MCF 10A (cell line): ENCODE measurements around the gene TRAF3IP1. TPM values are rescaled to one million over a fixed set of nuclear protein-coding genes. Genes with fewer than 3 reads are reported as not detected.

Experiments used
- BruUV-seq: library from RNA; stranded (reverse); fragments of 400-500 nt; replicated peaks from 2 replicates; lab custom pipeline; 2021; lab: Mats Ljungman, UMichigan
- CTCF ChIA-PET: fragments of 300-600 bp; sonication (Branson Sonifier 250); formaldehyde crosslinking; extraction: SDS; loops from one replicate; lab custom pipeline; 2021; ENCODE audit warnings: antibody characterized with exemption, inconsistent platforms; lab: Yijun Ruan, JAX
- POLR2A ChIA-PET: fragments of 300-600, 350-650 bp; sonication (Branson Sonifier 250); formaldehyde crosslinking; extraction: SDS; loops from one replicate; lab custom pipeline; 2020; ENCODE audit warnings: antibody characterized with exemption, inconsistent platforms; lab: Yijun Ruan, JAX
- DNase-seq: peaks from one replicate; pipeline ENCODE4 v3.0.0-alpha.2; 2018; ENCODE audit not compliant: unreplicated experiment
- H3K27ac Mint-ChIP-seq: one replicate; pipeline ENCODE4 v1.8.0; 2022; ENCODE audit warnings: mild to moderate bottlenecking, low read depth, mixed read lengths; ENCODE audit not compliant: unreplicated experiment
- H3K27me3 Mint-ChIP-seq: one replicate; pipeline ENCODE4 v1.8.0; 2022; ENCODE audit warnings: mixed read lengths; ENCODE audit not compliant: insufficient read depth, unreplicated experiment
- H3K36me3 Mint-ChIP-seq: one replicate; pipeline ENCODE4 v1.8.0; 2022; ENCODE audit warnings: mild to moderate bottlenecking, moderate library complexity, mixed read lengths; ENCODE audit not compliant: insufficient read depth, unreplicated experiment
- H3K4me1 Mint-ChIP-seq: one replicate; pipeline ENCODE4 v1.8.0; 2022; ENCODE audit warnings: mixed read lengths; ENCODE audit not compliant: insufficient read depth, unreplicated experiment
- H3K4me3 Mint-ChIP-seq: one replicate; pipeline ENCODE4 v1.8.0; 2022; ENCODE audit warnings: mild to moderate bottlenecking, moderate library complexity, mixed read lengths; ENCODE audit not compliant: unreplicated experiment
- H3K9me3 Mint-ChIP-seq: one replicate; pipeline ENCODE4 v1.8.0; 2022; ENCODE audit warnings: mixed read lengths; ENCODE audit not compliant: unreplicated experiment
- intact Hi-C: fragments of 100-400 bp; cut with micrococcal nuclease; formaldehyde crosslinking; loops from 2 replicates; pipeline ENCODE4 v1.14.1; 2022
- total RNA-seq: library from RNA; stranded (reverse); gene quantifications from 2 replicates; pipeline ENCODE4 v1.2.3, GENCODE V29; 2022
- TF ChIP-seq, protein P1 (sequence below): fragments of 200-600 bp; IDR thresholded peaks from one replicate; pipeline ENCODE4 v1.8.0; 2022; ENCODE audit warnings: antibody characterized with exemption, mild to moderate bottlenecking; ENCODE audit not compliant: unreplicated experiment

TRAF3IP1 gene
- total RNA-seq, 1 experiment from 2014 or later: 19.1 TPM

DNA sequence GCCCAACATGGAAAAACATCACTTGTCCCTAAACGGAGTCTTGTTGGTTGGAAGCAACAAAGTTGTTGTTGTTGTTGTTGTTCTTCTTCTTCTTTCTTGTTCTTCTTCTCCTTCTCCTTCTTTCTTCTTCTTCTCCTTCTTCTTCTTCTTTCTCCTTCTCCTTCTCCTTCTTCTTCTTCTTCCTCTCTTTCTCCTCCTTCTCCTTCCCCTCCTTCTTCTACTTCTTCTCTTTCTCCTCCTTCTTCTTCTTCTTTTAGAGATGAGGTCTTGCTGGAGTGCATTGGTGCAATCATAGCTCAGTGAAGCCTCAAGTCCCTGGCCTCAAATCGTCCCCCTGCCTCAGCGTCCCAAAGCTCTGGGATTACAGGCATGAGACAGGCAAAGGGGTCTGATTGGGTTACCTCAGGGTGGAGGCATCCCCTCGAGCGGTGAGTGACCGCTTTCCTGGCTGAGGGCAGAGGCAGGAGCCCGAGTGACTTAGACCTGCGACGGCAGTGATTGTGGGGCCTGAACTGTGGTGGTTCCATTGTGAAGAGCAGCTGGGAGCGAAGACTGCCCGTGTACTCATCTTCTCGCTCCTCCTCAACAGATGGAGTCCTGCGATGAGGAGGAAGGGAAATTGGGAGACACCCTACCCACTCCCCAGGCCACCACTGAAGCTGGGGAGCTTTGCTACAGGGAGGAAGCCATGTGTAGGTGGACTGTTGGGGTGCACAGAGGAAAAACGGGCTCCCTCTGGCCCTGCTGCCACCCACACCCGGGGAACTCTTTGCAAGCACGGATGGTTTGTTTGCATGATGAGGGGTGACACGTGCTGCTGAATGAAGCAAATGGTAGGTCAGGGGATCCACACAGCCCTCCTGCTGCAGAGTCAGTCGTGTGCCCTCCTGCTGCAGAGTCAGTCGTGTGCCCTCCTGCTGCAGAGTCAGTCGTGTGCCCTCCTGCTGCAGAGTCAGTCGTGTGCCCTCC lies 24.9 kb upstream of the TRAF3IP1 start:
- no TSS peak for BruUV-seq
- peaks cover 5% of the 10 kb centered on the region for H3K4me1 Mint-ChIP-seq
- no peak overlapping the region for H3K27ac Mint-ChIP-seq
- CTCF ChIA-PET: no interaction called here
- no peaks in the 10 kb centered on the region for H3K9me3 Mint-ChIP-seq
- H3K4me3 Mint-ChIP-seq: no peak overlapping the region
- H3K36me3 Mint-ChIP-seq: no peaks in the 10 kb centered on the region
- peaks cover 11% of the 10 kb centered on the region for H3K27me3 Mint-ChIP-seq
- no peak for DNase-seq
- POLR2A ChIA-PET: interaction anchor here (0.7 kb wide), 1 partner anchor 267 kb away, joined by 4 read pairs; no protein-coding TSS in a partner anchor
- intact Hi-C loops: no loop called here
- TF ChIP-seq, protein P1, sequence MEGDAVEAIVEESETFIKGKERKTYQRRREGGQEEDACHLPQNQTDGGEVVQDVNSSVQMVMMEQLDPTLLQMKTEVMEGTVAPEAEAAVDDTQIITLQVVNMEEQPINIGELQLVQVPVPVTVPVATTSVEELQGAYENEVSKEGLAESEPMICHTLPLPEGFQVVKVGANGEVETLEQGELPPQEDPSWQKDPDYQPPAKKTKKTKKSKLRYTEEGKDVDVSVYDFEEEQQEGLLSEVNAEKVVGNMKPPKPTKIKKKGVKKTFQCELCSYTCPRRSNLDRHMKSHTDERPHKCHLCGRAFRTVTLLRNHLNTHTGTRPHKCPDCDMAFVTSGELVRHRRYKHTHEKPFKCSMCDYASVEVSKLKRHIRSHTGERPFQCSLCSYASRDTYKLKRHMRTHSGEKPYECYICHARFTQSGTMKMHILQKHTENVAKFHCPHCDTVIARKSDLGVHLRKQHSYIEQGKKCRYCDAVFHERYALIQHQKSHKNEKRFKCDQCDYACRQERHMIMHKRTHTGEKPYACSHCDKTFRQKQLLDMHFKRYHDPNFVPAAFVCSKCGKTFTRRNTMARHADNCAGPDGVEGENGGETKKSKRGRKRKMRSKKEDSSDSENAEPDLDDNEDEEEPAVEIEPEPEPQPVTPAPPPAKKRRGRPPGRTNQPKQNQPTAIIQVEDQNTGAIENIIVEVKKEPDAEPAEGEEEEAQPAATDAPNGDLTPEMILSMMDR: no peak

DNA sequence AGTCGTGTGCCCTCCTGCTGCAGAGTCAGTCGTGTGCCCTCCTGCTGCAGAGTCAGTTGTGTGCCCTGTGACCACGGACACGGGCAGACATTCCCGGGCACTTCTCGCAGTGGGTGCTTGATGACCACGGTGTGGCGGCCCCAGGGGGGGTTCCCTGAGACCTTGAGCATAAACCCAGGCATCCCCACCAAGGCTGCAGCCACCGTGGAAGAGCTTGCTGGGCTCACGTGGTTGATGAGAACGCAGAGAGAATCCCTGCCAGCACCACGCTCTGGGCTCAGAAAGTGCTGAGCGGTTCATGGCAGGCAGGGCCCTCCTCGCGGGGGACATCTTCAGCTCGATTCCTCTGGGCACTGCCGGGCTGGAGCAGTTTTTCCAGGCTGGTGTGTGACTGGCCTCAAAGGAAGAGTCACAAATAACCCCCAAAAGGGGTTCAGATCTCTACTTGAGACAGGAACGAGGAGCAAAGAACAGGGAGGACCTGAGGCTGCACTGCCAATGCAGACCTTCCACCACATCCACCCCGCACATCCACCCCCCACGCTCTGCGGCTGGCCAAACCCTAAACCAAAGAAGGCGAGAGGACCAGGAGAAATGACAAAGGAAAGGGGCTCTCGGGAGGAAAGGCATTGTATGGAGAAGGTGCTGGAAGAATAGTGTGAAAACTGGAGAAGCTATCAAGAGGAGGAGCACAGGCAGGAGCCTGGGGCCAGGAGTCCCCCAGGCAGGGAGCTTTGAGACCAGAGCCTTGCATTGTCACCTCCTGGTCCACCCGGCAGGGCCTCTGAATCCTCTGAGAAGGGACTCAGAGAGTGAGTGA lies 23.5 kb upstream of the TRAF3IP1 start:
- no peaks in the 10 kb centered on the region for H3K36me3 Mint-ChIP-seq
- intact Hi-C loops: no loop called here
- POLR2A ChIA-PET: no interaction called here
- no peak overlapping the region for H3K27ac Mint-ChIP-seq
- BruUV-seq: no TSS peak
- H3K9me3 Mint-ChIP-seq: no peaks in the 10 kb centered on the region
- CTCF ChIA-PET: interaction anchor here (0.7 kb wide), 1 partner anchor 327 kb away, joined by 3 read pairs; no protein-coding TSS in a partner anchor
- TF ChIP-seq, protein P1: no peak
- DNase-seq: no peak
- H3K4me3 Mint-ChIP-seq: no peak overlapping the region
- H3K4me1 Mint-ChIP-seq: no peaks in the 10 kb centered on the region
- H3K27me3 Mint-ChIP-seq: peaks cover 11% of the 10 kb centered on the region

DNA sequence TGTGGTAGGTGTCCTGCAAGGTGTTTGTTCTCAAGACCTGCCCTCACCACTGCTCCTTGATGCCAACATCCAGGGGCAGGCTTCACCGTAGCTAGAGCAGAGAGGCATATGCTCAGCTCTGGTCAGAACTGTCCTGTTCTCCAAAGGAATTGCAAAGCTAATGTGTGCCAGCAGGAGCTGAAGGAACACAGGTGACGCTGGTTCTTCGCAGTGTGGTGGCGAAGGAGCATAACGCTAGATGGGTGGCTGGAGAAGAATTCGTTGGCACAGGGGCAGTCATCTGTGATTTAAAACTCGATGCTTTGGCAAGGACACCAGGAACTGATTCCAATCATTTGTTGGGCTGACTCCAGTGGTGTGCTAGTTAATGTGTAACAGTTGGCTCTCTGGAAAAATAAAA lies 20.5 kb upstream of the TRAF3IP1 start:
- CTCF ChIA-PET: interaction anchor here (0.6 to 1.5 kb wide), 5 partner anchors 9 to 439 kb away, joined by 3 to 5 read pairs (median 3); no protein-coding TSS in a partner anchor
- no TSS peak for BruUV-seq
- H3K9me3 Mint-ChIP-seq: no peaks in the 10 kb centered on the region
- POLR2A ChIA-PET: interaction anchor here (1.3 to 7.7 kb wide), 2 partner anchors 9 to 12 kb away, joined by 5 to 47 read pairs; no protein-coding TSS in a partner anchor
- TF ChIP-seq, protein P1: no peak
- H3K4me3 Mint-ChIP-seq: no peak overlapping the region
- H3K27ac Mint-ChIP-seq: no peak overlapping the region
- DNase-seq: no peak
- no peaks in the 10 kb centered on the region for H3K36me3 Mint-ChIP-seq
- H3K4me1 Mint-ChIP-seq: no peaks in the 10 kb centered on the region
- peaks cover 9% of the 10 kb centered on the region for H3K27me3 Mint-ChIP-seq
- intact Hi-C loops: no loop called here
